HG03060 (cell line): ENCODE measurements around the gene KLK14.

ENCODE experiments used
- ATAC-seq: cut with Tn5 transposase; IDR thresholded peaks from one replicate; pipeline ENCODE4 v1.9.1; 2021; ENCODE audit warnings: low read depth, moderate number of reproducible peaks; ENCODE audit not compliant: unreplicated experiment

KLK14 gene

GRCh38 chr19:51082611-51083010 lies at the start of gene KLK14:
Gene KLK14, minus strand, starts transcription at chr19:51082887. Its CDS starts 273 bp downstream, at chr19:51082614.
- no peak for ATAC-seq

GRCh38 chr19:51131780-51132680 lies 49.3 kb upstream of the KLK14 start:
- ATAC-seq, result no peak

GRCh38 chr19:51129716-51130115 lies 47.0 kb upstream of the KLK14 start:
- no peak for ATAC-seq

GRCh38 chr19:51128227-51128626 lies 45.5 kb upstream of the KLK14 start:
- no peak for ATAC-seq

GRCh38 chr19:51127755-51128154 lies 45.1 kb upstream of the KLK14 start:
- no peak for ATAC-seq

GRCh38 chr19:51127032-51127431 lies 44.3 kb upstream of the KLK14 start:
- no peak for ATAC-seq

- no peak for ATAC-seq
These were observed 42.9 kb upstream of the KLK14 start for GRCh38 chr19:51125421-51126075.

GRCh38 chr19:51124729-51125128 lies 42.0 kb upstream of the KLK14 start, which contains the start of gene SIGLEC9:
Gene SIGLEC9, plus strand, starts transcription at chr19:51124906. Its CDS starts 69 bp downstream, at chr19:51124975.
- no peak for ATAC-seq

- ATAC-seq, result no peak
These were observed 41.5 kb upstream of the KLK14 start for GRCh38 chr19:51124216-51124615.

GRCh38 chr19:51123802-51124201 lies 41.1 kb upstream of the KLK14 start:
- no peak for ATAC-seq

GRCh38 chr19:51123381-51123800 lies 40.7 kb upstream of the KLK14 start:
- no peak for ATAC-seq

GRCh38 chr19:51122112-51122981 lies 39.7 kb upstream of the KLK14 start:
- no peak for ATAC-seq

GRCh38 chr19:51121257-51121656 lies 38.6 kb upstream of the KLK14 start:
- no peak for ATAC-seq

- ATAC-seq, result no peak
These were observed 37.5 kb upstream of the KLK14 start for GRCh38 chr19:51120160-51120559.

GRCh38 chr19:51119611-51120010 lies 36.9 kb upstream of the KLK14 start:
- no peak for ATAC-seq

- ATAC-seq, result no peak
These were observed 36.4 kb upstream of the KLK14 start for GRCh38 chr19:51119101-51119500.

- ATAC-seq, result no peak
These were observed 34.1 kb upstream of the KLK14 start for GRCh38 chr19:51116736-51117286.

- no peak for ATAC-seq
These were observed 31.5 kb upstream of the KLK14 start for GRCh38 chr19:51114087-51114729.

- no peak for ATAC-seq
These were observed 28.9 kb upstream of the KLK14 start for GRCh38 chr19:51111606-51112005.

- no peak for ATAC-seq
These were observed 27.9 kb upstream of the KLK14 start for GRCh38 chr19:51110666-51110971.
